HG02642 (cell line): Measurements from ENCODE around the gene EPHA5.

ENCODE experiments used
- ATAC-seq: cut with Tn5 transposase; IDR thresholded peaks from one replicate; pipeline ENCODE4 v1.9.1; 2021; ENCODE audit warnings: mild to moderate bottlenecking; ENCODE audit not compliant: unreplicated experiment, poor library complexity

The EPHA5 gene

GRCh38 chr4:65635051-65635821, 35.1 kb downstream of the EPHA5 start:
- ATAC-seq, result no peak

DNA sequence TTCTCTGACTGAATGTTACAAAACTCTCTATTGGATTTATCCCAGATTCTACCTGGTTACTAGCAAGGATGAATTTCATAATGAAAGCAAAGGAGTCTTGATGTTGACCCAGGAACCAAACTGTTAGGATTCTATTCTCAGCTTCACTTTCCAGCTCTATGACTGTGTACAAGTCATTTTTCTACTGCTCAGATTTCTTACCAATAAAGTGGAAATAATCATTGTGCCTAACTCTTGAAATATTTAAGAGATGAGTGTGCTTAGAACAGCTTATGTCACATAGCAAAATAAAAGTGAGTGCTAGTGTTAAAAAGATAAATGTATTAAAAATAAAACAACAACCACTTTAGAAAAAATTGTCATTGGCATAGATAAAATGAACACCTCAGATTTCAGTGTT, 45.6 kb downstream of the EPHA5 start:
- no peak for ATAC-seq

GRCh38 chr4:65623506-65623905, 46.8 kb downstream of the EPHA5 start:
- no peak for ATAC-seq

DNA sequence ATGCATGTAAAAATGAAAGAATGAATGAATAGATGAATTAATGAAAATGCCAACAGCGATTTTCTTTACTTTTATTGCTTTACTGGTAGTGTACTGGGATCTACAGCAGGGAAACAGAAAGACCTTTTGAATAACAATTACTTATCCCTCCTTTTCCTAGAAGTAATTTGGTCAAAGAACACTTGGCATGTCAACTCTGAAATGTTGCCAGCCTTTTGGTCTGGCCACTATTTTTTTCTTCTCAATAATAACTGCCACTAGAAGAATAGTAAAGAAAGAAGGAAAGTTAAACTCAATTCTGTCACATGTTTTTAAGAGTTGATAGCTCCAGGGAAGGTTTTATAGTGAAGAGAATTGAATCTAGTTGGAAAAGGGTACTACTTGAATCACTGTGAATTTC, 52.9 kb downstream of the EPHA5 start:
- no peak for ATAC-seq

GRCh38 chr4:65604515-65604914, 65.8 kb downstream of the EPHA5 start:
- ATAC-seq, result no peak

- no peak for ATAC-seq
Measured at GRCh38 chr4:65600656-65601055, 69.6 kb downstream of the EPHA5 start.

GRCh38 chr4:65599340-65599739, 70.9 kb downstream of the EPHA5 start:
- ATAC-seq, result no peak

DNA sequence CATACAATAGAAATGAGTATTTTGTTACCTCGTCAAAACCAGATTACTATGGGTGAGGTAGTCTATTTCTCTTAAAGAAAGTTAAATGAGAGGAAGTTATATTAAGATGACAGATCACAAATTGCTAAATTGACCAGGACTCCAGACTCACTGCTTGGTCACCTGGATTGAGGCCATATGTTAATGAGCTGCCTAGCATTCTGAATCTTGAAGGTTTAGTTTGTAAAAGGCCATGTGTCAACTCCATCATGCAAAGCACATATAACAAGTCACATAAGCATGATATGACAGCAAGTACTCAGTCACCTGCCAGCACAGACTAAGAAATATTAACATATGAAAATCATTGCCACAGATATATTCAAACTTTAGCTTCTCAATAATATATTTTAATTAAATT, 72.6 kb downstream of the EPHA5 start:
- ATAC-seq, result no peak

- no peak for ATAC-seq
Measured at GRCh38 chr4:65592089-65592488, 78.2 kb downstream of the EPHA5 start.

DNA sequence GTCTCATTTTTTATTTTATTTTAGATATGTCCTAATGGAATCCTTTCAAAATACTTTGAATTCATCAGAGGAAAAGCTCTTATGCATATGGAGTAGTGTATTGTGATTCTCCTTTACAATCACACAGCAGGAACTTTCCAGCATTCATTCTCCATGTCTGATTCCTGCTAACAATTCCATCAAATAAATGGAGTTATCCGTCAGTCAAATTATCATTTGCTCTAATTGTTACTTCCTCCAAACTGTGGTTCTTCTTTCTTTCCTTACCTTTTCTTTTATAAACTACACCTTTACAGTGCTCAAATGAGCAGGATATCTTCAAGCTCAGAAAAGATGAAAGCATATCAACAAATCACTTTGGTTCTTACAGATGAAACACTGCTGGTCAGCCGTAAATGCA, 80.4 kb downstream of the EPHA5 start:
- ATAC-seq, result no peak

GRCh38 chr4:65589331-65589730, 81.0 kb downstream of the EPHA5 start:
- no peak for ATAC-seq

DNA sequence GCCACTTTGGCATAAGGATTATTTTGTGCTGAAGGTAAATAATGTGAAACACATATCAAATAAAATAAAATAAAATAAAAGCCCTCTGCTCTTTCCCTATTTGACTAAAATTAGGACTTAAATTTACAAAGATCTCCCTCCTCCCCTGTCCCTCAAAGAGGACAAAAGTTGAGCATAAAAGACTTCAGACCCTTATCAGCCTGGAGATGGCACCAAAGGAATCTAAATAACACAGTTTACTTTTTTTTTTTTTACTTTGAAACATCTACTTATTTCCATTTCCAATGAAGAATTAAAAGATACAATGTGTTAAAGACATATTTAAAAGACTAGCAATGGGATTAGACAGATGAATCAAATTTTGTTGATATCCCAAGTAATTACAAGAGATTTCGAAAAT, 89.7 kb downstream of the EPHA5 start:
- no peak for ATAC-seq

DNA sequence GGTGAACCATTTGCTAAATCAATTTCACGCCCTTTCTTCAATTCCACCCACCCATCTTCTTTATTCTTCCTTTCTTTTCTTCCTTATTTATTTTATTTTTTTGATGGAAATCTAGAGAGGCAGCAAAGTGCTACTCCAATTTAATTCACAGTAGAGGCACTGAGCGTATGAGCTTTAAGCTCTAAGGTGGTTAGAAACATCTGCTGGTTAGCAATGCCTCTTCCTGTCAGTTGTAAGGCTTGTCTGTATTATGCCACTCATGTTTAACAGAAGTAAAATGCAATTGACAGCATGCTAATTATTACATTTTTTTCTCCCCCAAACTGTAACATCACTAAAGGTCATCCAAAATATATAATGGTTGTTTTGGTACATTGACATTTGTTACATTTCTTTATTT, 103.8 kb downstream of the EPHA5 start:
- ATAC-seq, result no peak

- ATAC-seq, result no peak
Measured at GRCh38 chr4:65561164-65561563, 109.1 kb downstream of the EPHA5 start.

- ATAC-seq, result no peak
Measured at GRCh38 chr4:65559270-65559669, 111.0 kb downstream of the EPHA5 start.

- no peak for ATAC-seq
Measured at GRCh38 chr4:65552057-65552456, 118.2 kb downstream of the EPHA5 start.

- no peak for ATAC-seq
Measured at GRCh38 chr4:65550500-65550899, 119.8 kb downstream of the EPHA5 start.

DNA sequence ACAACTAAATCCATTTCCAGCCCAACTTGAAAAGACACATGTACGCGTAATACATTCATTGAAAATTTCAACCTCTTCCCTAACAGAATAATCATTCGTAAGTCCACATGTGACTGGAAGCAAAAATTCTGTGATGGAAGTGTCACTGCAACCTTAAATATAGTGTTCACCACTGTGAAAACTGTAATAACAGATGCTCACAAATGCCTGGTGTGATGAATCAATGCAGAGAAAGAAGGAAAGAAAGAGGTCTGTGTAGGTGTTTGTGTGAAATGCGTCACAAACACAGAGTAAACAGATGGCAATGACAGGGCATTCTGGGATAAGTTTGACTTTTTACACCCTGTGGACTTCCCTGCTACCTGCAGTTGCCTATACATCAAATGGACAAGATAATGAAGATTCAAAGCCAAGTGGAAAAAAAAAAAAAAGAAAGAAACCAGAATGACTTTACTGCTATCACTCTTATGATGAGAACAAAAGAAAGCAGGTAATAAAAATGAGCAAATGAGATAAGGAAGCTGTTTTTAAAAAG, 123.3 kb downstream of the EPHA5 start:
- no peak for ATAC-seq

GRCh38 chr4:65538571-65538970, 131.7 kb downstream of the EPHA5 start:
- no peak for ATAC-seq

- no peak for ATAC-seq
Measured at GRCh38 chr4:65535113-65535512, 135.2 kb downstream of the EPHA5 start.

DNA sequence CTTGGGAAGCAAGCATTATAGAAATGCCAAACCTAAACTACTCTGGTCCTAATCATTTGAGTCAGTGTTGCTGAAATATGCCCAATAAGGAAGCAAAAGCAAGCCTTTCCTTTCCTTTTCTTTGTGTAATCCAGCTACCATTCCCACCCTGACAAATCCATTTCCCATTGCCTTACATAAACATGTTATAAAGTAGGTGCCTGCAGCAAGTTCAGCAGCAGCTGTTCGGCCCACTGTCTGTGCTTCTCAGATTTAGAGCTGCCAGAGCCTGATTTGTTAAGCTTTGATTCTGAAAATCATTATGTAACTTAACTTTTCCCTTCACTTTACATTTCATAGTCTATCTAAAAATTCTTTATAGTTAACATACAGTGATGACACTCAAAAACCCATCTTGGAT, 148.6 kb downstream of the EPHA5 start:
- no peak for ATAC-seq

DNA sequence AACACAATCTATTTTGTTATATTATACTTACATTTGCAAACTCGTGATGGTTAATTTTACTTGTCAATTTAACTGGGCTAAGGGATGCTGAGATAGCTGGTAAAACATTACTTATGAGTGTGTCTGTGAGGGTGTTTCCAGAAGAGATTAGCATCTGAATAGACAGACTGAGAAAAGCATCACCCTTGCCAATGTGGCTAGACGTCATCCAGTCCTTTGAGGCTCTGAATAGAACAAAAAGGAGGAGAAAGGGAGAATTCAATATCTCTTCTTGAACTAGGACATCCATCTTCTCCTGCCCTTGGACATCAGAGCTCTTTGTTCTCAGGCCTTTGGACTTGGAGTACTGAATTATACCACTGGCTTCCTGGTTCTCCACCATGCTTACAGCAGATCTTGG, 154.6 kb downstream of the EPHA5 start:
- no peak for ATAC-seq
